B cell (primary cell): ENCODE data around the gene DUSP23. TPM values are rescaled to one million over a fixed set of nuclear protein-coding genes. Genes with fewer than 3 reads are reported as not detected.

Source experiments
- ATAC-seq: fragments of 200-7000 bp; cut with Tn5 transposase; one replicate; pipeline ENCODE4 v1.10.0; 2021; ENCODE audit warnings: low read depth, mild to moderate bottlenecking, moderate number of reproducible peaks, moderate library complexity
- CTCF ChIA-PET: fragments of 350-600 bp; sonication (Branson Sonifier 250); formaldehyde crosslinking; loops from one replicate; lab custom pipeline; 2021; ENCODE audit warnings: antibody characterized with exemption, inconsistent platforms; lab: Charles Lee
- POLR2A ChIA-PET: fragments of 350-600 bp; sonication (Branson Sonifier 250); formaldehyde crosslinking; loops from one replicate; lab custom pipeline; 2021; ENCODE audit warnings: antibody characterized with exemption; lab: Charles Lee
- DNase-seq: peaks from one replicate; pipeline ENCODE4 v3.0.0; 2013
- H2AFZ ChIP-seq: 2 replicates; pipeline ENCODE4 v1.6.1; 2012; ENCODE audit warnings: mild to moderate bottlenecking, low read depth, low read length; ENCODE audit not compliant: insufficient read depth, poor library complexity, severe bottlenecking
- H3K27ac ChIP-seq, 2 donors: 1 replicate in 1 of 2; 2 replicates in 1 of 2; pipeline ENCODE4 v1.5.1; 2012 to 2013; ENCODE audit warnings: low read length in 2 of 2, mild to moderate bottlenecking in 2 of 2, moderate library complexity in 1 of 2
- H3K27me3 ChIP-seq, 4 experiments: fragments of 200-600 bp in 1 of 4; sonication (generic) in 1 of 4; replicated peaks in 1 of 4; 1 replicate in 2 of 4; 2 replicates in 2 of 4; pipeline versions ENCODE4 v1.6.1 to v1.7.0; 2013 to 2016; ENCODE audit warnings: low read length in 3 of 4, mild to moderate bottlenecking in 2 of 4, mixed read lengths in 1 of 4, moderate library complexity in 1 of 4; ENCODE audit not compliant: insufficient read depth in 4 of 4, control insufficient read depth in 3 of 4; ENCODE audit errors: control extremely low read depth in 1 of 4
- H3K36me3 ChIP-seq, 2 experiments: replicated peaks in 1 of 2; 1 replicate in 1 of 2; 2 replicates in 1 of 2; pipeline versions ENCODE4 v1.6.1 to v1.7.1; 2013; ENCODE audit warnings: low read length in 1 of 2; ENCODE audit not compliant: insufficient read depth in 2 of 2, control insufficient read depth in 1 of 2; ENCODE audit errors: control extremely low read depth in 1 of 2, extremely low read depth in 1 of 2
- H3K4me1 ChIP-seq, 2 donors: fragments of 200-600 bp in 1 of 2; sonication (generic) in 1 of 2; 1 replicate in 1 of 2; 2 replicates in 1 of 2; pipeline versions ENCODE4 v1.5.1 to v1.6.1; 2013 to 2017; ENCODE audit warnings: low read length in 2 of 2; ENCODE audit not compliant: control insufficient read depth in 2 of 2, insufficient read depth in 2 of 2
- H3K4me2 ChIP-seq: replicated peaks from 2 replicates; pipeline ENCODE3; 2012; ENCODE audit warnings: mild to moderate bottlenecking, low read depth, low read length; ENCODE audit not compliant: poor library complexity, severe bottlenecking
- H3K4me3 ChIP-seq, 5 experiments: fragments of 200-600 bp in 1 of 5; sonication (generic) in 1 of 5; 1 replicate in 3 of 5; 2 replicates in 2 of 5; pipeline versions ENCODE4 v1.5.1 to v1.7.0; 2011 to 2016; ENCODE audit warnings: low read length in 4 of 5, mild to moderate bottlenecking in 4 of 5, low read depth in 2 of 5, control low read depth in 1 of 5, moderate library complexity in 1 of 5; ENCODE audit not compliant: insufficient read depth in 1 of 5; ENCODE audit errors: control extremely low read depth in 1 of 5, extremely low read depth in 1 of 5
- H3K79me2 ChIP-seq: fragments of 200-600 bp; sonication (generic); one replicate; pipeline ENCODE4 v1.6.0; 2016; ENCODE audit warnings: low read length; ENCODE audit not compliant: control insufficient read depth, insufficient read depth
- H3K9ac ChIP-seq: fragments of 200-600 bp; sonication (generic); 2 replicates; pipeline ENCODE4 v1.6.1; 2017; ENCODE audit warnings: mild to moderate bottlenecking, low read length, moderate library complexity
- H3K9me3 ChIP-seq, 3 donors: one replicate each; pipeline versions ENCODE4 v1.6.1 to v1.7.1; 2013; ENCODE audit warnings: low read length in 2 of 3; ENCODE audit not compliant: control insufficient read depth in 2 of 3, insufficient read depth in 1 of 3; ENCODE audit errors: control extremely low read depth in 1 of 3
- H4K20me1 ChIP-seq: 2 replicates; pipeline ENCODE4 v1.6.0; 2012; ENCODE audit warnings: mild to moderate bottlenecking, low read length; ENCODE audit not compliant: insufficient read depth, control insufficient read depth, poor library complexity, severe bottlenecking
- H3K27ac Mint-ChIP-seq: one replicate; pipeline ENCODE4 v1.8.0; 2021; ENCODE audit warnings: mixed read lengths
- H3K27me3 Mint-ChIP-seq: one replicate; pipeline ENCODE4 v1.8.0; 2021; ENCODE audit warnings: mixed read lengths
- H3K4me1 Mint-ChIP-seq: one replicate; pipeline ENCODE4 v1.8.0; 2021; ENCODE audit warnings: mixed read lengths
- H3K4me3 Mint-ChIP-seq: one replicate; pipeline ENCODE4 v1.8.0; 2021; ENCODE audit warnings: mixed read lengths
- H3K9me3 Mint-ChIP-seq: one replicate; pipeline ENCODE4 v1.8.0; 2022; ENCODE audit warnings: mixed read lengths; ENCODE audit not compliant: insufficient read depth
- EZH2 ChIP-seq: IDR thresholded peaks from 2 replicates; pipeline ENCODE4 v1.6.1; 2012; ENCODE audit warnings: borderline replicate concordance, low read depth, mild to moderate bottlenecking, moderate library complexity, low read length; ENCODE audit not compliant: insufficient read depth, poor library complexity, severe bottlenecking
- WGBS: methylation state at CpG from one replicate; pipeline ENCODE4 v1.1.5; 2013; ENCODE audit warnings: missing lambda C conversion rate; ENCODE audit not compliant: insufficient coverage; 5-methylcytosine and 5-hydroxymethylcytosine counted together
- intact Hi-C: fragments of 100-400 bp; cut with micrococcal nuclease; formaldehyde crosslinking; loops from one replicate; pipeline ENCODE4 v1.10.0; 2022
- polyA plus RNA-seq: library from polyadenylated mRNA; depleted of rRNA; stranded (reverse); fragments of >200 nt; gene quantifications from 2 replicates; pipeline ENCODE4 v1.2.3, GENCODE V29; 2012
- total RNA-seq, 2 donors: library from RNA; stranded (reverse); fragments of 120-200 nt in 1 of 2; gene quantifications; 1 replicate in 1 of 2; 2 replicates in 1 of 2; pipeline versions ENCODE4 v1.2.3 to v1.2.4, GENCODE V29; 2013 to 2022
- TF ChIP-seq, protein P1 (sequence below): fragments of 200-600 bp; IDR thresholded peaks from one replicate; pipeline ENCODE4 v1.8.0; 2022; ENCODE audit warnings: antibody characterized with exemption, mild to moderate bottlenecking

DUSP23 gene
- total and polyA plus RNA-seq, 2 donors (not counting 1 experiment from before 2014, with no cell fraction given) = 9.6 to 15.8 TPM

DNA sequence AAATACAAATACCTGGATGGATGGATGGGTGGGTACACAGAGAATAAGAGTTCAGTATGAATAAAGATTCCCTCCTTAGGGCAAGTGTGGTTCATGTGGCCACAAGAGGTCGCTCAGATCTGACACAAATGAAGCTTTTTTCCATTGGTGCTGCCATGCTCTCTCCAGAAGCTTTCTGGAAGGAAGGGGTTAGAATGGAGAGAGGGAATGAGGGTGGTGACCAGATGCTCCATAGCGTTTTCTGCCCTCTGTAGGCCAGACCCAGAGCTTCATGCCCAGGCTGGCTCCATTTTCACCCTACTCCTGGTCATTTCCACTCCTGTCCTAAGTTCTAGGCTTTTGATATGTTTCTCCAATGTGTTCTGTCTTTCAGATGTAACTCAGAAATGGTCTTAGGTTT is 18.1 kb downstream of the DUSP23 start:
- H3K4me3 ChIP-seq = no peak overlapping the region
- H4K20me1 ChIP-seq = no peaks in the 10 kb centered on the region
- peaks cover 0 to 30% (median 15%) of the 10 kb centered on the region in 4 experiments for H3K27me3 ChIP-seq
- ChIA-PET CTCF (interaction anchor here (0.7 to 11.7 kb wide), 34 partner anchors 9 to 232 kb away, joined by 3 to 252 read pairs (median 5); partner anchors contain the start of genes DUSP23, IGSF9 and TAGLN2), POLR2A (no interaction called here)
- DNase-seq (peak; percentile 65), ATAC-seq (peak; percentile 56)
- H3K4me3 Mint-ChIP-seq = no peak overlapping the region
- 13% methylated on average over 1 of the region's 2 CpGs for WGBS
- no peaks in the 10 kb centered on the region for H3K79me2 ChIP-seq
- H3K9me3 Mint-ChIP-seq = no peaks in the 10 kb centered on the region
- intact Hi-C loops = loop anchor here (1.0 to 2.0 kb wide), 4 partner anchors 18 to 208 kb away; partner anchors contain the start of genes DUSP23 and IGSF9
- no peak overlapping the region for H3K9ac ChIP-seq
- H3K27ac ChIP-seq = no peak overlapping the region
- no peak overlapping the region for H2AFZ ChIP-seq
- H3K4me1 ChIP-seq = peaks cover 0 to 7% of the 10 kb centered on the region in 2 donors
- no peaks in the 10 kb centered on the region for H3K9me3 ChIP-seq
- no peak overlapping the region for H3K4me2 ChIP-seq
- peaks cover 54% of the 10 kb centered on the region for H3K27me3 Mint-ChIP-seq
- H3K4me1 Mint-ChIP-seq = peaks cover 9% of the 10 kb centered on the region
- H3K36me3 ChIP-seq = no peaks in the 10 kb centered on the region
- no peak overlapping the region for H3K27ac Mint-ChIP-seq
- TF ChIP-seq, protein P1, sequence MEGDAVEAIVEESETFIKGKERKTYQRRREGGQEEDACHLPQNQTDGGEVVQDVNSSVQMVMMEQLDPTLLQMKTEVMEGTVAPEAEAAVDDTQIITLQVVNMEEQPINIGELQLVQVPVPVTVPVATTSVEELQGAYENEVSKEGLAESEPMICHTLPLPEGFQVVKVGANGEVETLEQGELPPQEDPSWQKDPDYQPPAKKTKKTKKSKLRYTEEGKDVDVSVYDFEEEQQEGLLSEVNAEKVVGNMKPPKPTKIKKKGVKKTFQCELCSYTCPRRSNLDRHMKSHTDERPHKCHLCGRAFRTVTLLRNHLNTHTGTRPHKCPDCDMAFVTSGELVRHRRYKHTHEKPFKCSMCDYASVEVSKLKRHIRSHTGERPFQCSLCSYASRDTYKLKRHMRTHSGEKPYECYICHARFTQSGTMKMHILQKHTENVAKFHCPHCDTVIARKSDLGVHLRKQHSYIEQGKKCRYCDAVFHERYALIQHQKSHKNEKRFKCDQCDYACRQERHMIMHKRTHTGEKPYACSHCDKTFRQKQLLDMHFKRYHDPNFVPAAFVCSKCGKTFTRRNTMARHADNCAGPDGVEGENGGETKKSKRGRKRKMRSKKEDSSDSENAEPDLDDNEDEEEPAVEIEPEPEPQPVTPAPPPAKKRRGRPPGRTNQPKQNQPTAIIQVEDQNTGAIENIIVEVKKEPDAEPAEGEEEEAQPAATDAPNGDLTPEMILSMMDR = peak; percentile 75
- TF ChIP-seq EZH2 = no peak

DNA sequence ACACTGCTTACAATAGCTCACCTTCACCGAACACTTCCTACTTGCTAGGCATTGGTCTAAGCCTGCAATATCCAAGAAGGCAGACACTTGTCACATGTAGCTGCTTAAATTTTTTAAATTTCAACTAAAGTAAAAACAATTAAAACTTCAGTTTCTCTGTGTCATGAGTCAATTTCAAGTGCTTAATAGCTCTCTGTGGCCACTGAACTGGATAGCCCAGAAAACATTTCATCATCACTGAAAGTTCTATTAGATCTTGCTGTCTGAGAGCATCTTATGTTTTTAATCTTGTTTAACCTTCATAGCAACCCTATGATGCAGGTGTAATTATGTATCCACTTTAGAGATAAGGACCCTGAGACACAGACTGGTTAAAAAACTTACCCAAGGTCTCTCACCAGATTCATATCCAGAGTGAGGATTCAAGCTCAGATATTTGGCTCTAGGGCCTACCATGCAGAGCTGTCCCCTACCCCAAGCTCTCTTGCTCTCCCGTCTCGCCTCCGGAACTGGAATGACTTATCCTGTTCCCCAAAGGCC is 18.8 kb downstream of the DUSP23 start:
- Histone ChIP-seq H3K79me2 (no peaks in the 10 kb centered on the region), H3K9ac (no peak overlapping the region), H3K9me3 (no peaks in the 10 kb centered on the region), H2AFZ (no peak overlapping the region), H3K27ac (no peak overlapping the region), H3K4me3 (no peak overlapping the region), H3K27me3 (peaks cover 0 to 33% (median 18%) of the 10 kb centered on the region in 4 experiments), H3K4me1 (peaks cover 0 to 7% of the 10 kb centered on the region in 2 donors), H3K36me3 (no peaks in the 10 kb centered on the region), H4K20me1 (no peaks in the 10 kb centered on the region), H3K4me2 (no peak overlapping the region)
- TF ChIP-seq, protein P1 = no peak
- no peak for TF ChIP-seq EZH2
- ChIA-PET POLR2A (no interaction called here), CTCF (interaction anchor here (0.6 to 11.7 kb wide), 34 partner anchors 8 to 1053 kb away, joined by 3 to 252 read pairs (median 5); partner anchors contain the start of genes DUSP23, IGSF9 and TAGLN2)
- DNase-seq (no peak), ATAC-seq (no peak)
- intact Hi-C loops = loop anchor here (1.0 to 2.0 kb wide), 3 partner anchors 19 to 208 kb away; partner anchors contain the start of gene DUSP23
- WGBS = 100% methylated on average over 3 of the region's 4 CpGs
- Mint-ChIP-seq H3K9me3 (no peaks in the 10 kb centered on the region), H3K27ac (no peak overlapping the region), H3K27me3 (peaks cover 58% of the 10 kb centered on the region), H3K4me3 (no peak overlapping the region), H3K4me1 (peaks cover 9% of the 10 kb centered on the region)
